Left lung (tissue), 10 donors: ENCODE measurements around the gene RAPGEF4. TPM values are rescaled to one million over a fixed set of nuclear protein-coding genes. Genes with fewer than 3 reads are reported as not detected.

Source experiments
- ATAC-seq: fragments of 200-7000 bp; cut with Tn5 transposase; one replicate; pipeline ENCODE4 v1.9.1; 2020; ENCODE audit warnings: moderate library complexity
- DNase-seq, 4 donors: peaks; one replicate each; pipeline ENCODE4 v3.0.0-alpha.2; 2013 to 2020
- H3K27ac ChIP-seq, 2 donors: fragments of 200-600 bp; sonication (generic) in 1 of 2; one replicate each; pipeline versions ENCODE4 v1.5.0 to v1.8.0; 2020 to 2021
- H3K27me3 ChIP-seq, 2 donors: fragments of 200-600 bp; sonication (generic) in 1 of 2; one replicate each; pipeline versions ENCODE4 v1.5.0 to v1.8.0; 2020 to 2021
- H3K36me3 ChIP-seq, 2 donors: fragments of 200-600 bp; sonication (generic) in 1 of 2; one replicate each; pipeline versions ENCODE4 v1.5.0 to v1.8.0; 2020 to 2021
- H3K4me1 ChIP-seq, 2 donors: fragments of 200-600 bp; one replicate each; pipeline ENCODE4 v1.8.0; 2021
- H3K4me3 ChIP-seq, 2 donors: fragments of 200-600 bp; sonication (generic) in 1 of 2; one replicate each; pipeline versions ENCODE4 v1.5.0 to v1.8.0; 2020 to 2021; ENCODE audit warnings: mild to moderate bottlenecking in 1 of 2
- H3K9me3 ChIP-seq, 2 donors: fragments of 200-600 bp; sonication (generic) in 1 of 2; one replicate each; pipeline versions ENCODE4 v1.5.0 to v1.8.0; 2020 to 2021
- intact Hi-C, 2 donors: fragments of 100-400 bp; cut with DNase I; formaldehyde crosslinking; loops; one replicate each; pipeline versions ENCODE4 v1.11.2 to v1.14.2; 2022
- polyA plus RNA-seq, 6 donors: library from polyadenylated mRNA; unstranded; fragments of 120-200 nt; gene quantifications; one replicate each; pipeline ENCODE4 v1.2.1, GENCODE V29; 2013; ENCODE audit not compliant: insufficient read length in 6 of 6
- total RNA-seq, 2 donors: library from RNA; stranded (reverse); fragmentation: NEBNext Ultra II Directional; extraction: Animal tissue kit (Norgen Biotek cat#: 25700); gene quantifications; one replicate each; pipeline ENCODE4 v1.2.1, GENCODE V29; 2021
- TF ChIP-seq, protein P1 (sequence below), 2 donors: fragments of 200-600 bp; sonication (generic) in 1 of 2; IDR thresholded peaks; one replicate each; pipeline versions ENCODE4 v1.5.0 to v1.8.0; 2021; ENCODE audit warnings: antibody characterized with exemption in 2 of 2
- donor health status: DM: no; HTN: yes; CAD: no.
- donor health status: DM: no; HTN: no; CAD: no.

RAPGEF4 gene
- total and polyA plus RNA-seq, 8 donors = 9.1 to 16.2 (median 11.8) TPM

DNA sequence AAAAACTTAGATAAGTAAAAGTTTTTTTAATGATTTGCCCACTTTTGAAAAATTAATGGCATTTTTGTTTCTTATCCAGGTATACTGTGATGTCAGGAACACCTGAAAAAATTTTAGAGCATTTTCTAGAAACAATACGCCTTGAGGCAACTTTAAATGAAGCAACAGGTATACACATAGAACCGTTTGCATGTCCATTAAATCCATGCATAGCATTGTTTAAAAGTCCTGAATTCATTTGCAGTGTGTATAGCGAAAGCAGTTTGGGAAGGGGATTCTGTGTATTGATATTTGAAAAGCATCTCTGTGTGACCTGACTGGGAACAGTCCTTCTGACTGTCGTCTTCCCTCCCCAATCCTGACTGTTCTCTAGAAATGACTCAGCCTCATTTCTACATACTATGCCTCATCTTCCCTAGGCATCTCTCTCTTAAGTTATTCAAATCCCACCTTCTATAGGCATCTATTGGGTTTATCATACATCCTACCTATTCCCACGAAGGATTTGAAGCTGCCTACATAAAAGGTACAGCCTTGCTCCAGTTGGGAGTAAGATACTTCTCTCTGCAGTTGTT, 260.8 kb downstream of the RAPGEF4 start:
- H3K9me3 ChIP-seq = no peaks in the 10 kb centered on the region
- TF ChIP-seq, protein P1, sequence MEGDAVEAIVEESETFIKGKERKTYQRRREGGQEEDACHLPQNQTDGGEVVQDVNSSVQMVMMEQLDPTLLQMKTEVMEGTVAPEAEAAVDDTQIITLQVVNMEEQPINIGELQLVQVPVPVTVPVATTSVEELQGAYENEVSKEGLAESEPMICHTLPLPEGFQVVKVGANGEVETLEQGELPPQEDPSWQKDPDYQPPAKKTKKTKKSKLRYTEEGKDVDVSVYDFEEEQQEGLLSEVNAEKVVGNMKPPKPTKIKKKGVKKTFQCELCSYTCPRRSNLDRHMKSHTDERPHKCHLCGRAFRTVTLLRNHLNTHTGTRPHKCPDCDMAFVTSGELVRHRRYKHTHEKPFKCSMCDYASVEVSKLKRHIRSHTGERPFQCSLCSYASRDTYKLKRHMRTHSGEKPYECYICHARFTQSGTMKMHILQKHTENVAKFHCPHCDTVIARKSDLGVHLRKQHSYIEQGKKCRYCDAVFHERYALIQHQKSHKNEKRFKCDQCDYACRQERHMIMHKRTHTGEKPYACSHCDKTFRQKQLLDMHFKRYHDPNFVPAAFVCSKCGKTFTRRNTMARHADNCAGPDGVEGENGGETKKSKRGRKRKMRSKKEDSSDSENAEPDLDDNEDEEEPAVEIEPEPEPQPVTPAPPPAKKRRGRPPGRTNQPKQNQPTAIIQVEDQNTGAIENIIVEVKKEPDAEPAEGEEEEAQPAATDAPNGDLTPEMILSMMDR (IDR thresholded peaks at IDR 0.05) = no peak
- no peaks in the 10 kb centered on the region for H3K36me3 ChIP-seq
- intact Hi-C loops = no loop called here
- H3K27me3 ChIP-seq = no peaks in the 10 kb centered on the region
- peak overlapping the region in 1 of 2 donors; percentile 5 for H3K27ac ChIP-seq
- H3K4me1 ChIP-seq = peaks cover 4 to 12% of the 10 kb centered on the region in 2 donors
- no peak for DNase-seq
- ATAC-seq = no peak
- no peak overlapping the region for H3K4me3 ChIP-seq

DNA sequence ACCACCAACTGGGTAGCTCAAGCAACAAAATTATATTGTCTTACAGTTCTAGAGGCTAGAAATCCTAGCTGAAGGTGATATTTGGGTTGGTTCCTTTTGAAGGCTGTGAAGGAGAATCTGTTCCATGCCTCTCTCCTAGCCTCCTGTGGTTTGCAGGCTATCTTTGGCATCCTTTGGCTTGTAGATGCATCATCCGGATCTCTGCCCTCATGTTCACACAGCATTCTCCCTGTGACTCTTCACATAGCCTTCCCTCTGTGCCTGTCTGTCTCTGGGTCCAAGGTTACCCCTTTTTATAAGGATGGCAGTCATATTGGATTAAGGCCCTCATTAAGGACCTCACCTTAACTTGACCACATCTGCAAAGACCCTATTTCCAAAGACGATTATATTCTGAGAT, 261.4 kb downstream of the RAPGEF4 start:
- no peak for DNase-seq
- Histone ChIP-seq H3K36me3 (no peaks in the 10 kb centered on the region), H3K4me3 (no peak overlapping the region), H3K4me1 (peaks cover 4 to 12% of the 10 kb centered on the region in 2 donors), H3K27ac (no peak overlapping the region), H3K27me3 (no peaks in the 10 kb centered on the region), H3K9me3 (no peaks in the 10 kb centered on the region)
- TF ChIP-seq, protein P1 (IDR thresholded peaks at IDR 0.05) = no peak
- ATAC-seq = no peak
- intact Hi-C loops = no loop called here

DNA sequence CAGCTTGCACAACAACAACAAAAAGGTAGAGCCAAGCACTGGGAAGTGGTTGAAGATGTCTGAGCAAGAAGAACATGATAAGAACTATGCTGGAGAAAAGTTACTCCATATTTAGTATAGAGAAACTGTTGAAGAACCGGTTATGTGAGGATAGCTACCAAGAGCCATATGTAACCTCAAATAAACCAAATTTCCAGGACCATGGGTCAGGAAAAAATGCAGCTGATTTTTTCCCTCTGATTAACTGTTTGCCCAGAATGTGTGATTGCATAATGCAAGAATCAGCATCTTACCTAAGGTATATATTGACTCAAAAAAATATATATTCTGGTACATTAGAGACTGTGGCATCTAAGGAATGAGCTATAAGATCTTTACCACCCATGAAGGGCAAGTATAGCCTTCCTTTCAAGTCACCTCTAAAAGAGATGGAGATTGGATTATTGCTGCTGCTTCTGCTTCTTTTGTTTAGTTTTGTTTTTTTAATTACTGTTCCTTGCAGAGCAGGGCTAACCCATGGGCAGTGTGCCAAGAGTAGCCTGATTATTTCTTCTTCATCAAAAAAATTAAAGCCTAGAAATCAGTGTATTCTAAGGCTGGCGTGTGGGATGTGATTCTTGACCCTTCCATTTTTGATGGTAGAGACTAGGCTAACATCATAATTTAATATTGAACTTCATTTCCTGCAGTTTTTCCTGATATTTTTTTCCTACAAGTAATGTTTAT, 263.1 kb downstream of the RAPGEF4 start:
- peaks cover 4 to 12% of the 10 kb centered on the region in 2 donors for H3K4me1 ChIP-seq
- H3K9me3 ChIP-seq = no peaks in the 10 kb centered on the region
- no peaks in the 10 kb centered on the region for H3K27me3 ChIP-seq
- ATAC-seq (no peak), DNase-seq (peak in 1 of 4 donors; percentile 61)
- H3K27ac ChIP-seq = no peak overlapping the region
- TF ChIP-seq, protein P1 (IDR thresholded peaks at IDR 0.05) = no peak
- intact Hi-C loops = no loop called here
- H3K4me3 ChIP-seq = no peak overlapping the region
- no peaks in the 10 kb centered on the region for H3K36me3 ChIP-seq

DNA sequence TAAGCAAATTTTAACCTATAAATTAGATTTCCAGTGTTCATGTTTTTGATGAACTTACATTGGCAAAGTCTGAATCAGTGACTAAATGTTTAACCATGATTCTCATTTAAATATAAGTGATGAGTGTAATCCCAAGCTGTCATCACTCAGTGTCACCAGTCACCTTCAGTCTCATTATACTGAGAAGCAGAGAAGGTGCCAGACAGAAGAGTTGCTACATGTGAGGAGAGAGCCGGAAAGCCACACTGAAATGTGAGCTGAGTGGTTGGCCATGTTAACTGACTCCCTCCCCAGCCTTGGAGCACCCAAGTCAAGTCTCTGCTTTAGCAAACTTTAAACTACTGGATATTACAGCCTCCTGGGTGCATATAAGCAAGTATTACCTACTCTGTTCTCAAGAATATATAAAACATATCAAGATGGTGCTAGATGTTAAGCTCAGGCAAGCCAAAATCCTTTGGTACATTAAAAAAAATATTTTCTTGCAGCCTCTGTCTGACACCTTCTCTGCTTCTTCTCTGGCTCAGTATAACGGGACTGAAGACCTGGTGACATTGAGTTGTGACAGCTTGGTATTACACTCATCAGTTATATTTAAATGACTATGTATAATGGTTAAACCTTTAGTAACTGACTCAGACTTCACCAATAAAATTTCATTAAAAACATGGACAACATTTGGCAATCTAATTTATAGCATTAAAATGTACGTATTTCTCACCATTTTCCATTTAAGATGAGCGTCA, 264.2 kb downstream of the RAPGEF4 start:
- Histone ChIP-seq H3K27me3 (no peaks in the 10 kb centered on the region), H3K27ac (no peak overlapping the region), H3K4me3 (no peak overlapping the region), H3K36me3 (no peaks in the 10 kb centered on the region), H3K4me1 (peaks cover under 1 to 12% of the 10 kb centered on the region in 2 donors), H3K9me3 (no peaks in the 10 kb centered on the region)
- intact Hi-C loops = no loop called here
- no peak for ATAC-seq
- TF ChIP-seq, protein P1 (IDR thresholded peaks at IDR 0.05) = no peak
- DNase-seq = no peak
